GM20431 (cell line): ENCODE measurements around the gene ARF3.

Experiments used
- in situ Hi-C: fragments of 300-500 bp; cut with MseI, MboI; formaldehyde crosslinking; loops from one replicate; pipeline ENCODE4 v1.15.0; 2020; ENCODE audit warnings: low sequenced_read_pairs; ENCODE audit not compliant: unreplicated experiment

Gene ARF3

GRCh38 chr12:48982397-48983080 lies 25.3 kb upstream of the ARF3 start:
- in situ Hi-C loops: no loop called here

GRCh38 chr12:48981757-48982157 lies 24.5 kb upstream of the ARF3 start:
- in situ Hi-C loops: no loop called here

GRCh38 chr12:48980953-48981756 lies 23.9 kb upstream of the ARF3 start:
- in situ Hi-C loops: no loop called here

- in situ Hi-C loops: no loop called here
Observed at GRCh38 chr12:48980389-48980952, 23.2 kb upstream of the ARF3 start.

GRCh38 chr12:48979602-48980388 lies 22.5 kb upstream of the ARF3 start:
- in situ Hi-C loops: no loop called here

- in situ Hi-C loops: no loop called here
Observed at GRCh38 chr12:48978741-48979601, 21.7 kb upstream of the ARF3 start.

- in situ Hi-C loops: no loop called here
Observed at GRCh38 chr12:48978291-48978740, 21.0 kb upstream of the ARF3 start, which contains the start of gene WNT1. Gene WNT1 (plus strand): TSS chr12:48978322. CDS start chr12:48978651, 329 bp downstream.

- in situ Hi-C loops: no loop called here
Observed at GRCh38 chr12:48977290-48978281, 20.3 kb upstream of the ARF3 start.

- in situ Hi-C loops: no loop called here
Observed at GRCh38 chr12:48973941-48974673, 16.8 kb upstream of the ARF3 start.

- in situ Hi-C loops: no loop called here
Observed at GRCh38 chr12:48973531-48973930, 16.2 kb upstream of the ARF3 start.

- in situ Hi-C loops: no loop called here
Observed at GRCh38 chr12:48972952-48973483, 15.7 kb upstream of the ARF3 start.

- in situ Hi-C loops: no loop called here
Observed at GRCh38 chr12:48972213-48972951, 15.1 kb upstream of the ARF3 start.

GRCh38 chr12:48970702-48971334 lies 13.5 kb upstream of the ARF3 start:
- in situ Hi-C loops: no loop called here

- in situ Hi-C loops: no loop called here
Observed at GRCh38 chr12:48969833-48970701, 12.8 kb upstream of the ARF3 start.

- in situ Hi-C loops: no loop called here
Observed at GRCh38 chr12:48969160-48969771, 12.0 kb upstream of the ARF3 start.
